HT-29 (cell line): ENCODE results near the gene KNCN. TPM values are rescaled to one million over a fixed set of nuclear protein-coding genes. Genes with fewer than 3 reads are reported as not detected.
A peak's percentile ranks its signal among the peaks of the same experiment; 100 is the strongest.

Source experiments
- DNase-seq: peaks from one replicate; pipeline ENCODE4 v3.0.0-alpha.2; 2015; ENCODE audit warnings: low spot score
- total RNA-seq: library from RNA; depleted of rRNA; stranded (reverse); fragments of >200 nt; shearing (Covaris generic); gene quantifications from 2 replicates; pipeline ENCODE4 v1.2.3, GENCODE V29; 2014

KNCN gene
- total RNA-seq, 1 experiment from 2014 or later: not detected

DNA sequence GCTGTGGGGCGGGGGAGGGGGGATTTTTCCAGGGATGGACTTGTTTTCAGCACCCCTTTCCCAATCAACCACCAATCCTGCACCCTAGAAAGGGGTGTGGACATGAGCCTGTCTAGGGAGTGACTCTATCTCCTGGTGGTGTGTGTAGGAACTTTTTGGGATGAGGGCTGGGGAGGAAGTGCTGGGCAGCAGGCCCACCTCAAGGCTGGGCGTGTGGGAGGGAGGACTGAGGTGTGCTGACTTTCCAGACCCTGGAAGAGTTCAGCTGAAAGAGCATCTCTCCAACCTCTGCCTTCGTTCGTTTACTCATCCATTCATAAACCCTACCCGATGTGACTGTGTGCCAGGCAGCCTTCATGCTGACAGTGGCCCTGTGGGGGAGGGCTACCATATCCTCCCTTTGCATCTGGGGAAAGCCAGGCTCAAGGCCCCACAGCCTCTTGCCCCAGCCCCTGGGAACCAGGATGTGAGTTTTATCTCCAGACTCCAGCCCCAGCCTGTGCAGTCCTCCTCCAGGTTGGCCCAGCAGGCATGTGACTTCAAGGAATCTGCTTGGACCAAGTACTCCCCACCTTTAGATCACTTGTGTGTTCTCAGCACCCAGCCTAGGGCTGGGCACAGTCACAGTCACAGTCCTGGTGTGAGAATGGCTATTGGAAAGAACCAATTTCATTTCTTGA lies 6.7 kb downstream of the KNCN start:
- DNase-seq: no peak

DNA sequence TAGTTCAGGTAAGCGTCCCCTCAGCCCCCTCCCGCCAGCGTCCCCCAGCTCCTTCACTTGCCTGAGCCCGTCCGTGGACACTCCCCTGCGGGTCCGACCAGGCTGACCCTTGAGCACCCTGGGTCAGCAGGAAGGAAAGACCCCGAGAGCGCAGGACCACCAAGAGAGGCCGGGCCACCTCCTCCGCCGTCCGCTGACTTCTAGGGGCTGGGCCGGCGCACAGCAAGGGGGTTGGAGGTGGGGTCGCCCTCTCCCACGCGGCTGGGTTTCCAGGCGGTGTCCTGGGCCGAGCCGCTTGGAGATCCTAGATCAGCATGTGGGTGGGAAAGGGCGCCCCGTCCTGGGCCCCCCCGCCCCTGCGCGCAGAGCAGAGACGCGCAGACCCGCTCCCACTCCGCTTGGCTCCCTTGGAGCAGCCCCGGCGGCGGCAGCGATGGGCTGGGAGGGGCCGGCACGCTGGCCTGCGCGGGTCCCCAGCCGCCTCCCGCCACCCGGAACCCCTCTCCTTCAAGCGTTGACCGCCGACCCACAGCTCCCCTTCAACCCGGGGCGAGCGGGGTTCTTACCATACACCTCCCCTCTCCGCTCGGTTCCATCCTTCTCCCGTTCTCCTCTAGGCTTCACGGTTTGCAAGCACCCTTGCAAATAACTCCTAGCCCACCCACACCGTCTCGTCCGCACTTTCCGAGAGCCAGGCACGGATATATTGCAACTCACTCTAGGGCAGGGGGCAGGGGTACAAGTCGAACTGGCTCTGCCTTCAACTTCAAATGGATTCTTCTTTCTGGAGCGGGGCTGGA lies 7.5 kb downstream of the KNCN start:
- no peak for DNase-seq

DNA sequence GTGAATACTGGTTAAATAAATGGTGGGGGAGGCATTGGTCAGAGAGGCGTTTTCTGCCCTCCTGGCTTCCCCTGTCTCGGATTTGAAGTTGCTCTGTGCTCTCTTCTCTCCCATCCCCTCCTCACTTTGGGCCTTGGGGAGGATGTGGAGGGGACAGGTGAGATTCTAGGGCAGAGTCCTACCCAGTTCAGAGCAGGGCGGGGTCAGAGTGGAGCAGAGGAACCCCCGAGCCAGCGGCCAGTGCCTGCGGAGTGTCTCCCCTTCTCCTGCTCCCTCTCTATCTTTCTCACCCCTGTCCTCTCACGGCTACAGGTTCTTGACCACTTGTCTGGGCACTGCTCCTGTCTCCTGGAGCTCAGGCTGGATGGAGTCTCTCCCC lies 8.1 kb downstream of the KNCN start:
- no peak for DNase-seq

DNA sequence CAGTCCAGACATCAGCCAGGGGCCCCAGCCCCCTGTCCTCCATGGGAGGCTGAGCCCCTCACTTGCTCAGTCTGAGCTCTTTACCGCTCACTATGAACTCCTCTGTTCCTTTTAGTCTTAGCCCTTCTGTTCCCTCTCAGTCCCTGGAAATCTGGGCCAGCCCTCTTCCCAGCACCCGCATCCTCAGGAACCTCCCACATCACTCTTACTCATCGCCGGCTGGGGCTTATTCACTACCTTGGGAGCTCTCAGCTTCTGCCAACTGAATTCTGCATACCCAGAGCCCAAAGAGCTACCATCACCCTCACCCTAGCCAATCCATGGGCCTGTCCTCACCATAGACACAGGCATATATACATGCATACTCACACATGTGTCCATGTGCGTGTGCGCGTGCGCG lies 11.5 kb downstream of the KNCN start:
- DNase-seq: no peak

DNA sequence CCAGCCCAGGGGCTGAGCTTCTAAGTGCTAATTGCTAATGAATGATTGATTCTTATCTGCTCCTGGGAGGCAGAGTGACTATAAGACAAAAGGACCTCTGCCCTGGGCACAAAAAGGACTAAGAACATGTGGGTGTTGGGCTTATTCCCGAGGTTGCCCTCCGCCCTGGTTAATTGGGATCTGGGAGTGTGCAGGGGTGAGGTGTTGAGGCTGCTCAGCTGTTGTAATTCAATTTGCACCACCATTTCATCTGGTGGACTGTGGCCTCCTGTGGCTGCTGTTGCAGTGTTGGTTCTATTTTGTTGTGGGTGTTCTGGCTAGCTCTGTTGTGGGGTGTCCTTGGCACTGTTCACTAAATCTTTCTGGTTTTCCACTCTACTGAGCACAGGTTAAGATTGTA lies 13.3 kb downstream of the KNCN start:
- DNase-seq: no peak

DNA sequence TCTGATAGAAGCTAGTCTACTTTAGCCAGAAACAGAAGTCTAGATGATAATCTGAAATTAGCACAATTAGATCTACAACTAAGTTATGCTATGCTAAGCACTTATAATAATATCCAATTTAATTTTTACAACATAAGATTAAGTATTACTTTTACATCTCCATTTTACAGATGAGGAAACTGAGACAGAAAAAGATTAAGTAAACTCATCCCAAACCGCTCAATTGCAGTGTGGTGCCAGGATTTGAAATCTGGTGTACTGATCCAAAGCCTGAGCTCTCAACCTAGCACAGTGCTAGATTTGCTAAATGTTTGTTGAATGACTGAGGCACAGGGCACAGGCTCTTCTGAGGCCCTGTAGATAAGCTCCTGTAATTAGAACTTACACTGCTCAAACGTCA lies 13.8 kb downstream of the KNCN start:
- no peak for DNase-seq

DNA sequence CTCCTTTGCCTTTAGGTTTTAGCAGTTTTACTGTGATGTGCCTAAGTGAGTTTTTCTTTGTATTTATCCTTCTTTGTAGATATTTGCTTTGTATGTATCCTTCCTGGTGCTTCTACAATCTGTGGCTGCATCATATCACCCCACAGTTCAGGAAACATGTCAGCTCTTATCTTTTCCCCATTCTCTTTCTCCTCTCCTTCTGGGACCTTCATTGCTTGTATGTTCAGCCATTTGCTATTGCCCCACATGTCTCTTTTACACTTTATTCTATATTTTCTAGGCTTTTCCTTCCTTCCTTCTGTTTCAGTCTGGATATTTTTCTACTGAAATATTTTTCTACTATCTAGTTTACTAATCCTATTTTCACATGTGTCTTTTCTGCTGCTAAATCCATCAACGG lies 14.9 kb downstream of the KNCN start:
- DNase-seq: no peak

DNA sequence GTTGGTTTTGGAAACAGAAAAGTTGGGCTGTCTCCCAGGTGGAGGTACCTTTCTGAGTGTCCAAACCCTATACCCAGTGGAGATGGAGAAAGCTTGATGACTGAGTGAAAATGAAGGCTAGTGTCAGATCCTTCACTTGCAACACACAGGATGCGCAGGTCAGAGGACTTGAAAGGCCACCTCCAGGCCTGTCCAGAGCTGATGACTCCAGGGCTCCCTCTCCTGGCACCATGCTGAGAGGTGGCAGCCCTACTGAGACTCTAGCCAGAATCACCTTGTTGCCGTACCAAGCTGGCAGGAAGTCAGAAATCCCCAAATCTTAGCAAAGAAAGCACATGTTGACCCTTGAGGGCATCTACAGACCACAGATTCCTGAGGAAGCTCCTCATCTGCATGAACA lies 16.4 kb downstream of the KNCN start:
- peak; percentile 81 for DNase-seq

DNA sequence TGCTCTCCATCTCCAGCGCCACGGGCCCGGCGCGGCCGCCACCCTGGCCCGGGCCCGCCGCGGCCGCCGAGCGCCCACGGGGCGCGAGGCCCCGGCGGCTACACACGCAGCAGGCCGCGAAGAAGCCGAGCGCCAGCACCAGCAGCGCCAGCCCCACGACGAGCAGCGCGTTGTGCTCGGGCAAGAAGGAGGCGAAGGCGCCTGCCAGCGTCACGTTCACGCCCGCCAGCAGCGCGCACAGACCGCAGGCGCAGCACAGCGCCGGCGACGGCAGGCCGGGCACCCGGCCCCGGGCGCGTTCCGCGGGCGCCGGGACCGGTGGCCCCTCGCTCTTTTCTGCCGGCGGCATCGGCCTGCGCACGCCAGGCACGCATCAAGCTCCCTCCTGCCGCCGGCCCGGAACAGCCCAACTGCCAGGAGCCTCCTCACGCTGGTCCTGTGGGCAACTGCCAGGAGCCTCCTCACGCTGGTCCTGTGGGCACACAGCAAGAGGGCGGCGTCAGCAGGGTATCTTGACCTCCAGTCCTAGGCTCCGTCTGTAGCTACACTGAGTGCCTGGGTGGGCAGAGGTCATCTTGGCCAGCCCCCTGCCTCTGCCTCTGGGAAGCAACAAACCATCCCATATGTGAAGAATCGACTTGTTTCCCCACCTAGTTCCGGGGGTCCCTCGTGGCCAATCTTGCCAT lies 18.1 kb downstream of the KNCN start:
- DNase-seq: no peak

DNA sequence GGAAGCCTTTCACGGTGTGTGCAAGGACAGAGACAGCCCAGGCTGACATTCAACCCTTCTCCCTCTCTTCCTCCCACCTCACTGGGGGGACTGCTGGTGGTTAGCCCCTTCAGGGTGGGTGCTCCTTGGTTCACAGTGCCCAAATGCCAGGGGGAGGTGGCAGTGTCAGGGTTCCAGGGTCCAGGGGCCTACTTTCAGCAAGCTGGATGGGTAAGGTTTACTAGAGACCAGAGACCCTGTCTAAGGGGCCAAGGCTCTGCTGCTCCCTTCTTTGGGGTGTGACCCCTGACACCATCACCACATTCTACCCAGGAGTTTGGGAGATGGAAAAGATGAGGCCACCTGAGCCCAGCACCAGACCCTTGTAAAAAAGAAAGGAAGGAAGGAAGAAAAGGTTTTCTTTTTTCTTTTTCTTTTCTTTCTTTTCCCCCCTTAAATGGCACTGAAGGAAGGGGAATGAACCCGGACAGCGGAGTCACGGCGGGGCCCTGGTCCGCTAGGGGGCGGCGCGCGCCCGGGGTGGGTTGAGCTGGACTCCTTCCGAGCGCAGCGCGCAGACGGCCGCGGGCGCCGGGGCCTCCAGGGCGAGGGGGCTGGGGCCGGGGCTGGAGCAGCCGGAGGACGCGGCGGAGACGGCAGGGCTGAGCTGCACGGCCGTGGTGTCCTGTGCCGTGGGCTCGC lies 18.8 kb downstream of the KNCN start:
- DNase-seq: no peak

DNA sequence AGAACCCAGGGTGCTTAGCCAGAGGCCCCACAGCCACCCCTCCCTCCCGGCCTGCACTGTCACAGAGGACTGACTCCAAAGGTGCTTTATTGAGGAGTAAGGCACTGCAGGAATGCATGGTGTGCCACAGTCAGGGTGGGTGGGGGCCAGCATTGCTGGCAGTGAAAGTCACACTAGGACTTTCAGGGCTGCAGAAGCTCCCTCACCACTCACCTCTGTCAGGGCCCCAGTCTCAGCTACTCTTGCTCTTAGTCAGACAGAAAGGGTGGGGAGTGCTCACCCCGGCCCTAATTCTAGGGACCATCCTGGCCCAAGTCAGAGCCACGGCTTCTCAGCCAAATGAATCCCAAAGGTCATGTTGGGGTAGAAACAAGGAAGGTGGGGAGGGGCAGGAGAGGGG lies 19.4 kb downstream of the KNCN start:
- no peak for DNase-seq

DNA sequence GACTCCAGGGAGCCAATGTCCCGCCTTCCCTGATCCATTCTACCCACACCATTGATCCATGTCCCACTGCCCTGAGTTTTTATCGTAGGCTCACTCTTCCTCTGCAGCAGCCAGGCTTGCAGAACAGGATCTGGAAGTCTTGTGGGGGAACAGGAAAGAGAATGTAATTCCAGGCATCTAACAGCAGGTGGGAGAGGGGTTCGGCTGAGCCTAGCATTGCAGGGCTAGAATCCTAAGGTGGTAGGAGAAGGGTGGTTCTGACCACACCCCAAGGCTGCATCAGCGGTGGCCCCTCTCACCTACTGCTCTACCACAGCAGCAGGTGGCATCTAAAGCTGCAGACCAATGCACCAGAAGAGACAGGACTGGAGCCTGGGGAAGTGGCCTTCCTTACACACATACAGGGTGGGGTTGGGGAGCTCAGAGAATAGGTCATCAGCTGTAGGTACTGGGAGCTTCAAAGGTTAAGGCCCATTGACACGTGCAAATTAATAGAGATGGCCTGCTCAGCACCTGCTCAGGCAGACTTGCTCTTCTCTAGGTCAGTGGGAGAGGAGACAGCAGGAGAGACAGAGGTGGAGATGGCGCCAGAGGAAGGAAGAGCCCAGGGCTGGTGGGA lies 20.5 kb downstream of the KNCN start:
- peak; percentile 94 for DNase-seq

DNA sequence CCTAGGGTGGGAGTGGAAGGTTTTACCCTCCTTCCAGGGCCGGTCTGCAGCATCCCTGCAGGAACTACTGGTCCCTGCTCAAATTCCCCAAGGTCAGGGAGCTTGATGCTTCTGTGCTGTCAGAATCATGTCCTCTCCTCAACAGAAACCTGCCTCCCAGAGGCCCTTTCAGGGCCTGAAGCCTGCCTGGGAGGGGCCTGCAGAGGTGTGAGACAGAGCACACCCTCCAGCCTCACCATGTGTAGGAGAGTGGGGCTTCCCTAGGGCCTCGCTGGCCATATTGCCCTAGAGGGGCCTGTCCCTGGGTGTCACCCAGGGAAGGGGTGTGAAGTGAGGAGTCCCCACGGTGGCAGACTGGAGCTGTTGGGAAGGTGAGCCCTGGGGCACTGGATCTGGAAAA lies 21.1 kb downstream of the KNCN start:
- DNase-seq: no peak

DNA sequence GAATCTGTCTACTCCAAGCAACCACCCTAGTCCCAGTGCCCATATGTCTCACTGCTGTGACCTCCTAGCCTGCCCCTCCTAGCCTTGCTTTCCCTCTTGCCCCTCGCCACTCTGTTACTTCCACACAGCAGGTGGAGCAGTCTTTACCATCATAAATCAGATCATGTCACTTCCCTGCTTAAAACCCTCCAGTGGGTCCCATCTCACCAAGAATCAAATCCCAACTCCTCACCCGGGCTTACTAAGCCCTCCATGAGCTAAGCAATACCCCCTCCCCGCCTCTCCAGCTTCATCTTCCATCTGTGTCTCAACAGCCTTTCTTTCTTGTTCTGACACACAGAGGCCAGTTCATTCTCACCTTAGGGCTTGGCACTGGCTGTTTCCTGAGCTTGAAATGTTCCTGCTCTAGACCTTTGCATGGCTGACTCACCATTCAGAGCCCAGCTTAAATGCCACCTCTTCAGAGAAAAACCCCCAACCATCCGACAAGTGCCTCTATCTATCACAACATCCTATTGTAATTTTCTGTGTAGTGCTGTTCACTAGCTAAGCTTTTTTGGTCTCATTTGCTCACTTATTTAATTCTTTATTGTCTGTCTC lies 22.3 kb downstream of the KNCN start:
- DNase-seq: no peak

DNA sequence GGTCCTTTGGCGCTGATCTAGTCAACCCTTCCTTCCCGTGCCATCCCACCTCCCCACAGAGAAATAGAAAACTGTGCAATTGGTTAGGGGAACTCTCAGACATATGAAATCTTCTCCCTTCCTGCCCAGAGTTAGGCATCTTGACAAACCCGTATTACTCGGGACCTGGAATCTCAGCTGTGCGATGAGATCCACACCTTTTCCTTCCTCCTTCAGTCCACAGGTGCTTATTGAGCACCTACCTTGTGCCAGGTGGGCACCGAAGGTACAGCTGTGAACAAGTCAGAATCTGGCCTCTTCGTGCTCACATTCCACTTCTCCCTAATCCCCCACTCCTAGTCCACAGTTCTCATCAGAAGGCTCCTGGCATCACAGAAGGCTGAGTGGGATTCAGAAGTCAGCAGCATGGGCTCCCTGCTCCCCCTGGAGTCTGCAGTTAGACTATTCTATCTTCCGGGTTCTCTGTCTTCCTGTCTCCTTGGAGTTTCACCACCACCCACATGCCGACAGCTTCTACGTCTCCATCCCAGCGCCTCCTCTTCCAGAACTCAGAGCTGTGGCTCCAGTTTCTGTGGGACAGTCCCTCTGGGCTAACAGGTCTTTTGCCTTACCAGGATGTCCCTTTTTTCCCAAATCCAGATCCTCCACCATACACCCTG lies 23.0 kb downstream of the KNCN start:
- peak; percentile 46 for DNase-seq

DNA sequence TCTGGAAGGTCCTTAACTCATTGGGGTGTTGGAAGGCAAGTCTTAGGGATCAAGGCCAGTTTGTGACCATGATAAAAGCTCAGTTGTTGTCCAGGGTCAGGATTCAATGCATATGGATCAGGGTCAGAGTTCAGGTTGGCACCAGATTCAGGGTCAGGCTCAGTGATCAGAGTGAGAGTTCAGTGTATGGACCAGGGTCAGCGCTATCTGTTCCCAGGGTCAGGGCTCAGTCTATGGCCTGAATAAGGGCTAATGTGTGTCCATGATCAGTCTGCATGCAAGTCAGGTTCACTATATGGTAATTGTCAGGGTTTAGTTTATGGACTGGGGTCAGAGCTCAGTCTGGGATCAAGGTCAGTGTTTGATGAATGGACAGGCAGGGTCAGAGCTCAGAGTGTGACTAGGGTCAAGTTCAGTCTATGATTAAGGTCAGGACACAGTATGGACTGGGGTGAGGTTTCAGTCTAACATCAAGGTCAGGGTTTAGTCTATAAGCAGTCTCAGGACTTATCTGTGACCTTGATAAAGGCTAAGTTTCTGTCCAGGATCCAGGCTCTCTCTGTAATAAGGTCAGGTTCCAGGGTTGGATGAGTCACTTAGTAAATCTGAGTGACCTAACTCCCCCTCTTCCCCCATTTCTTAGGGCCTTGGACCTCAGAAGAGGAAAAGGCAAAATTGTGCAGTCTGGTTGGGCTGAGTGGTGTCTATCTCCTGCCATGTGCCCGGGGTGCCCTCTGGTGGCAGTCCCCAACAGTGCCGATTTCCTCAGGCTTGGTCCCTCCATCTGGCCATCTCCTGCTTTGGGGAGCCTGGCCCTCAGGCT lies 23.8 kb downstream of the KNCN start:
- peak; percentile 90 for DNase-seq

DNA sequence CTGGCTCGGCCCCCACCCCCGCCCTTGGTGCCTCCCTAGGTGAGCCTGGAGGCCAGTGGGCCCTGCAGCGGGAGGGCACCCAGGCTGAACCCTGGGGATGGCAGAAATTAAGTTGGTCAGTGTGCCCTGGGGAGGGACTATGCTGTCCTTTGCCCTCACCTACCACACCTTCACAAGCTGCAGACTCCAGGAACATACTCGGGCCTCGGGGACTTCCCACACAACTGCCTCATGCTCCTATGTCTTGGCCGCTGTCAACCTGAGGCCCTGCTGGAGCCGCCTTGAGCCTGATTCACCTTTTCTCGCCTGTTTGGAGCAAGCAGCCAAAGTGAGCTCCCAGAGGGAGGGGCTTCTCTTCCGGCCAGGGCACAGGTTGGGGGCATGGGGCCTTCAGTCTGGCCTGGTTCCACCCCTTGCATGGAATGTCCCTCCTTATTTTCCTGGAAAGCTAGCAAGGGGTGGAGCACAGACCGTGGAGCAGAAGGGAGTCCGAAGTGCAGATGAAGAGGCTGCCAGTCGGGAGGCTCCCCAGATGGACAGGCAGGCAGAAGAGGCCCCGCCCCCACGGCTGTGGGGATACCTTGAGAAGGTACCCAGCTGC lies 24.7 kb downstream of the KNCN start:
- DNase-seq: peak; percentile 75

DNA sequence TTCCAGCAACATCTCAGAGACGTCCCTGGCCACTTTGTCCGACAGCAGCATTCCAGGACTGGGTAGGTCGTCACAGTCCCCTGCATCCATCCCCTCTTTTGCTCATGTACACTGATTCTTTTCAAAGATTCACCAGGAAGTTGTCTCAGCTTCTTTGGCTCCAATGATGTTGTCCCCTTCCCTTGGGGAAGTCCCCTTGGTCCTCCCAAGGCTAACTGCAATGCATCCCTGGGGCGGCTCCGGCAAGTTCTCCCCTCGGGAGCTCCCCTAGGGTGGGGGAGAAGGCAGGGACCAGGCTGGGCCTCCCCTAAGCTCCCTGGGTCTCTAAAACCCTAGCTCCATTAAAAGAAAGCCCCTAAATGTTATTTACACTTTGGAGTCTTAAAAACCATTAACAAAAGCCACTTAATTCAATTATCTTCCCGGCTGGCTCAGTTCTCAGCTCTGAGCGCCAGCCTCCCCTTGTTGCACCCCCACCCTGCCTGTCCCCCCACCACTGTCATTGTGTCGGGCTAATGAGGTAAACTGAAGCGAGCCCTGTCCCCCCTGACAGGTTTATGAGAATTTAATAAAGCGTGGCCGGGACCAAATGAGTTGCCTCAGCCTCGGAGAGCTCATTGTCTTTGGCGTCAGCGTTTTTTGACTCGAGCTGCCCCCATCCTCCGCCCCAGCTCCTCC lies 25.3 kb downstream of the KNCN start:
- no peak for DNase-seq
